HEK293 (cell line): Measurements from ENCODE around the gene NSMCE1.

Experiments used
- CTCF ChIA-PET: fragments of 350-600 bp; formaldehyde crosslinking; extraction: SDS; loops from one replicate; lab custom pipeline; 2021; ENCODE audit warnings: antibody characterized with exemption; lab: Yijun Ruan, JAX
- POLR2A ChIA-PET: fragments of 300-600 bp; formaldehyde crosslinking; extraction: SDS; loops from one replicate; lab custom pipeline; 2020; ENCODE audit warnings: antibody characterized with exemption, inconsistent platforms; lab: Yijun Ruan, JAX
- H3K27ac ChIP-seq: fragments of 200-500 bp; sonication (Bioruptor generic); 2 replicates; pipeline ENCODE4 v1.5.1; 2014; ENCODE audit warnings: low read depth, low read length, control low read depth, inconsistent platforms; ENCODE audit errors: extremely low read depth
- H3K36me3 ChIP-seq, 2 experiments: fragments of 200-500 bp in 1 of 2; sonication (Bioruptor generic) in 1 of 2; 1 replicate in 1 of 2; 2 replicates in 1 of 2; pipeline ENCODE4 v1.5.1; 2014 to 2017; ENCODE audit warnings: inconsistent platforms in 2 of 2, low read length in 2 of 2; ENCODE audit not compliant: control insufficient read depth in 2 of 2, insufficient read depth in 1 of 2
- H3K4me1 ChIP-seq: fragments of 200-500 bp; sonication (Bioruptor generic); 2 replicates; pipeline ENCODE4 v1.5.1; 2014; ENCODE audit warnings: mild to moderate bottlenecking, low read length, inconsistent platforms; ENCODE audit not compliant: control insufficient read depth, insufficient read depth
- H3K4me3 ChIP-seq: 2 replicates; pipeline ENCODE4 v1.5.1; 2011; ENCODE audit warnings: low read depth, mild to moderate bottlenecking, control low read depth, low read length, moderate library complexity
- H3K9me3 ChIP-seq: fragments of 200-500 bp; sonication (Bioruptor generic); 2 replicates; pipeline ENCODE4 v1.5.1; 2014; ENCODE audit warnings: low read depth, low read length, inconsistent platforms; ENCODE audit not compliant: control insufficient read depth, insufficient read depth
- CTCF ChIP-seq: fragments of 450-650 bp; formaldehyde crosslinking; IDR thresholded peaks from 2 replicates; pipeline ENCODE4 v1.5.1; 2016; ENCODE audit warnings: missing biosample characterization, missing genetic modification characterization
- EGR2 ChIP-seq: fragments of 450-650 bp; formaldehyde crosslinking; IDR thresholded peaks from 2 replicates; pipeline ENCODE4 v1.5.1; 2016; ENCODE audit warnings: low read depth, missing biosample characterization, missing genetic modification characterization
- HOXD13 ChIP-seq: sonication (generic); formaldehyde crosslinking; IDR thresholded peaks from 2 replicates; pipeline ENCODE4 v1.8.0; 2022; ENCODE audit warnings: missing genetic modification reagents, borderline replicate concordance
- IKZF3 ChIP-seq: fragments of 450-650 bp; IDR thresholded peaks from 2 replicates; pipeline ENCODE4 v1.5.0; 2018; ENCODE audit warnings: missing biosample characterization, mild to moderate bottlenecking, missing genetic modification characterization, moderate library complexity
- KLF16 ChIP-seq: fragments of 450-650 bp; formaldehyde crosslinking; IDR thresholded peaks from 2 replicates; pipeline ENCODE4 v1.5.1; 2017; ENCODE audit warnings: missing biosample characterization, missing genetic modification characterization
- KLF17 ChIP-seq: fragments of 450-650 bp; formaldehyde crosslinking; IDR thresholded peaks from 2 replicates; pipeline ENCODE4 v1.5.1; 2016; ENCODE audit warnings: missing biosample characterization, missing genetic modification characterization
- SCRT2 ChIP-seq: fragments of 450-650 bp; formaldehyde crosslinking; IDR thresholded peaks from 2 replicates; pipeline ENCODE4 v1.5.1; 2016; ENCODE audit warnings: missing biosample characterization, missing genetic modification characterization
- TSHZ1 ChIP-seq: fragments of 450-650 bp; formaldehyde crosslinking; IDR thresholded peaks from 2 replicates; pipeline ENCODE4 v1.5.1; 2016; ENCODE audit warnings: missing biosample characterization, missing genetic modification characterization, borderline replicate concordance
- ZFHX2 ChIP-seq: fragments of 450-650 bp; formaldehyde crosslinking; conservative IDR thresholded peaks from 2 replicates; pipeline ENCODE4 v1.5.1; 2016; ENCODE audit warnings: missing biosample characterization, missing genetic modification characterization
- ZNF19 ChIP-seq: fragments of 450-650 bp; formaldehyde crosslinking; IDR thresholded peaks from 2 replicates; pipeline ENCODE4; 2016; ENCODE audit warnings: missing biosample characterization, missing genetic modification characterization, low read depth
- ZNF266 ChIP-seq: fragments of 450-650 bp; formaldehyde crosslinking; IDR thresholded peaks from 2 replicates; pipeline ENCODE4 v1.5.1; 2016; ENCODE audit warnings: missing biosample characterization, missing genetic modification characterization, low read depth
- ZNF280C ChIP-seq: fragments of 450-650 bp; formaldehyde crosslinking; IDR thresholded peaks from 2 replicates; pipeline ENCODE4 v1.5.1; 2016; ENCODE audit warnings: missing biosample characterization, missing genetic modification characterization
- ZNF404 ChIP-seq: fragments of 450-650 bp; formaldehyde crosslinking; IDR thresholded peaks from 2 replicates; pipeline ENCODE4 v1.5.1; 2017; ENCODE audit warnings: missing biosample characterization, missing genetic modification characterization
- ZNF416 ChIP-seq: fragments of 450-650 bp; formaldehyde crosslinking; IDR thresholded peaks from 2 replicates; pipeline ENCODE4 v1.5.1; 2016; ENCODE audit warnings: missing biosample characterization, missing genetic modification characterization
- ZNF510 ChIP-seq: fragments of 450-650 bp; formaldehyde crosslinking; IDR thresholded peaks from 2 replicates; pipeline ENCODE4 v1.5.1; 2018; ENCODE audit warnings: mild to moderate bottlenecking, missing genetic modification characterization, missing biosample characterization; ENCODE audit not compliant: insufficient replicate concordance
- ZNF548 ChIP-seq: fragments of 450-650 bp; formaldehyde crosslinking; IDR thresholded peaks from 2 replicates; pipeline ENCODE4 v1.5.1; 2016; ENCODE audit warnings: missing biosample characterization, missing genetic modification characterization
- ZNF596 ChIP-seq: fragments of 450-650 bp; IDR thresholded peaks from 2 replicates; pipeline ENCODE4 v1.5.0; 2018; ENCODE audit warnings: missing biosample characterization, mild to moderate bottlenecking, missing genetic modification characterization, moderate library complexity
- ZNF658 ChIP-seq: fragments of 450-650 bp; formaldehyde crosslinking; IDR thresholded peaks from 2 replicates; pipeline ENCODE4; 2016; ENCODE audit warnings: missing biosample characterization, missing genetic modification characterization
- ZNF777 ChIP-seq: fragments of 450-650 bp; formaldehyde crosslinking; IDR thresholded peaks from 2 replicates; pipeline ENCODE4 v1.5.1; 2017; ENCODE audit warnings: missing biosample characterization, missing genetic modification characterization, borderline replicate concordance
- ZNF791 ChIP-seq: fragments of 450-650 bp; formaldehyde crosslinking; IDR thresholded peaks from 2 replicates; pipeline ENCODE4 v1.5.1; 2016; ENCODE audit warnings: missing biosample characterization, missing genetic modification characterization

Gene NSMCE1

GRCh38 chr16:27211026-27211425, 57.5 kb downstream of the NSMCE1 start (continued):
- TF ChIP-seq TSHZ1 (tag by site-specific recombination) = no peak
- TF ChIP-seq ZNF548 = no peak
- TF ChIP-seq ZNF266 = no peak
- no peak for TF ChIP-seq ZNF510 (tag by site-specific recombination)
- no peak for TF ChIP-seq KLF17 (tag by site-specific recombination)
- no peak for TF ChIP-seq CTCF
- no peak for TF ChIP-seq HOXD13 (CRISPR knock-in tag)
- no peak for TF ChIP-seq ZFHX2 (tag by site-specific recombination)

GRCh38 chr16:27210174-27210573, 58.4 kb downstream of the NSMCE1 start:
- no peaks in the 10 kb centered on the region for H3K4me1 ChIP-seq
- peaks cover 0 to 28% of the 10 kb centered on the region in 2 experiments; a peak in 2 of 3 replicates for H3K36me3 ChIP-seq
- CTCF ChIA-PET = interaction anchor here (0.6 kb wide), 1 partner anchor 31 kb away, joined by 3 read pairs; no protein-coding TSS in a partner anchor
- POLR2A ChIA-PET = interaction anchor here (0.7 kb wide), 1 partner anchor 12 kb away, joined by 3 read pairs; no protein-coding TSS in a partner anchor
- no peak overlapping the region for H3K4me3 ChIP-seq
- TF ChIP-seq IKZF3 (tag by site-specific recombination) (no peak), ZNF777 (tag by site-specific recombination) (no peak), ZNF280C (tag by site-specific recombination) (no peak), ZNF19 (tag by site-specific recombination) (no peak), ZNF658 (tag by site-specific recombination) (no peak), SCRT2 (no peak), ZNF404 (tag by site-specific recombination) (no peak), KLF16 (tag by site-specific recombination) (no peak), ZNF596 (no peak), ZNF791 (no peak), ZNF416 (tag by site-specific recombination) (no peak), EGR2 (tag by site-specific recombination) (no peak)
- TF ChIP-seq, all 188 proteins: peak for 0
- Histone ChIP-seq H3K27ac (no peak overlapping the region), H3K9me3 (no peaks in the 10 kb centered on the region)
